GM21723 (cell line): ENCODE data around the gene SNX30.
A peak's percentile ranks its signal among the peaks of the same experiment; 100 is the strongest.

Experiments
- ATAC-seq: cut with Tn5 transposase; IDR thresholded peaks from one replicate; pipeline ENCODE4 v1.9.1; 2021; ENCODE audit warnings: mild to moderate bottlenecking, moderate library complexity; ENCODE audit not compliant: unreplicated experiment

The SNX30 gene

GRCh38 chr9:112751056-112751795, 666 bp downstream of the SNX30 start:
- peak; percentile 47 for ATAC-seq

GRCh38 chr9:112752334-112753125, 2.0 kb downstream of the SNX30 start:
- ATAC-seq = no peak

GRCh38 chr9:112753725-112754124, 3.2 kb downstream of the SNX30 start:
- no peak for ATAC-seq

- ATAC-seq = no peak
Observed at GRCh38 chr9:112754578-112754977, 4.0 kb downstream of the SNX30 start.

GRCh38 chr9:112755016-112755427, 4.5 kb downstream of the SNX30 start:
- ATAC-seq = no peak

GRCh38 chr9:112755675-112756074, 5.1 kb downstream of the SNX30 start:
- ATAC-seq = no peak

GRCh38 chr9:112757282-112757883, 6.8 kb downstream of the SNX30 start:
- no peak for ATAC-seq

GRCh38 chr9:112757940-112758339, 7.4 kb downstream of the SNX30 start:
- no peak for ATAC-seq

GRCh38 chr9:112760821-112761220, 10.3 kb downstream of the SNX30 start:
- no peak for ATAC-seq

- ATAC-seq = no peak
Observed at GRCh38 chr9:112761912-112762655, 11.5 kb downstream of the SNX30 start.

- no peak for ATAC-seq
Observed at GRCh38 chr9:112762726-112763518, 12.4 kb downstream of the SNX30 start.

- ATAC-seq = no peak
Observed at GRCh38 chr9:112764344-112764743, 13.8 kb downstream of the SNX30 start.

GRCh38 chr9:112764837-112765236, 14.3 kb downstream of the SNX30 start:
- ATAC-seq = no peak

- ATAC-seq = no peak
Observed at GRCh38 chr9:112765281-112765680, 14.7 kb downstream of the SNX30 start.

- ATAC-seq = peak; percentile 46
Observed at GRCh38 chr9:112771359-112772214, 21.0 kb downstream of the SNX30 start.

- no peak for ATAC-seq
Observed at GRCh38 chr9:112772215-112772509, 21.6 kb downstream of the SNX30 start.

GRCh38 chr9:112772551-112772950, 22.0 kb downstream of the SNX30 start:
- ATAC-seq = no peak

GRCh38 chr9:112774006-112774996, 23.7 kb downstream of the SNX30 start:
- peak; percentile 54 for ATAC-seq
